ENCODE results near the gene ZMYND8. TPM values are rescaled to one million over a fixed set of nuclear protein-coding genes. Genes with fewer than 3 reads are reported as not detected.

Gene ZMYND8
- total RNA-seq, 1 donor from 2014 or later, result 40.1 TPM

GRCh38 chr20:47345214-47345613, 11.3 kb downstream of the ZMYND8 start:
- intact Hi-C loops (cut with micrococcal nuclease), result no loop called here

GRCh38 chr20:47343007-47343472, 13.5 kb downstream of the ZMYND8 start:
- intact Hi-C loops (cut with micrococcal nuclease), result no loop called here
- ATAC-seq (no peak), DNase-seq (no peak)

More at GRCh38 chr20:47345214-47345613, 11.3 kb downstream of the ZMYND8 start:
- DNase-seq (no peak), ATAC-seq (no peak)

- intact Hi-C loops (cut with micrococcal nuclease), result no loop called here
Observed at GRCh38 chr20:47338131-47338628, 18.3 kb downstream of the ZMYND8 start.

GRCh38 chr20:47337413-47337812, 19.1 kb downstream of the ZMYND8 start:
- intact Hi-C loops (cut with micrococcal nuclease), result no loop called here
- DNase-seq (no peak), ATAC-seq (no peak)

More at GRCh38 chr20:47338131-47338628, 18.3 kb downstream of the ZMYND8 start:
- ATAC-seq (peak; percentile 26), DNase-seq (peak; percentile 56)

- ATAC-seq (peak; percentile 54), DNase-seq (peak; percentile 44)
- intact Hi-C loops (cut with micrococcal nuclease), result no loop called here
Observed at GRCh38 chr20:47336129-47336754, 20.3 kb downstream of the ZMYND8 start.

GRCh38 chr20:47335251-47336128, 21.0 kb downstream of the ZMYND8 start:
- ATAC-seq, result peak; percentile 5
- DNase-seq, result no peak
- intact Hi-C loops (cut with micrococcal nuclease), result no loop called here

- no peak for DNase-seq
- ATAC-seq, result peak; percentile 66
- intact Hi-C loops (cut with micrococcal nuclease), result no loop called here
Observed at GRCh38 chr20:47334022-47334551, 22.4 kb downstream of the ZMYND8 start.

- DNase-seq, result no peak
- ATAC-seq, result no peak
- intact Hi-C loops (cut with micrococcal nuclease), result no loop called here
Observed at GRCh38 chr20:47332381-47333206, 23.9 kb downstream of the ZMYND8 start.

- intact Hi-C loops (cut with micrococcal nuclease), result no loop called here
- ATAC-seq, result no peak
Observed at GRCh38 chr20:47330933-47331708, 25.4 kb downstream of the ZMYND8 start.

GRCh38 chr20:47330071-47330470, 26.4 kb downstream of the ZMYND8 start:
- no peak for DNase-seq
- ATAC-seq, result no peak
- intact Hi-C loops (cut with micrococcal nuclease), result no loop called here

More at GRCh38 chr20:47330933-47331708, 25.4 kb downstream of the ZMYND8 start:
- DNase-seq, result no peak

GRCh38 chr20:47328129-47328528, 28.4 kb downstream of the ZMYND8 start:
- ATAC-seq (no peak), DNase-seq (no peak)
- intact Hi-C loops (cut with micrococcal nuclease), result no loop called here

GRCh38 chr20:47327711-47328110, 28.8 kb downstream of the ZMYND8 start:
- ATAC-seq, result no peak
- intact Hi-C loops (cut with micrococcal nuclease), result no loop called here
- no peak for DNase-seq

- no peak for DNase-seq
- ATAC-seq, result no peak
- intact Hi-C loops (cut with micrococcal nuclease), result no loop called here
Observed at GRCh38 chr20:47326658-47327268, 29.7 kb downstream of the ZMYND8 start.

GRCh38 chr20:47325242-47325641, 31.3 kb downstream of the ZMYND8 start:
- DNase-seq (no peak), ATAC-seq (no peak)
- intact Hi-C loops (cut with micrococcal nuclease), result no loop called here

- no peak for ATAC-seq
- no peak for DNase-seq
- intact Hi-C loops (cut with micrococcal nuclease), result no loop called here
Observed at GRCh38 chr20:47320990-47321805, 35.3 kb downstream of the ZMYND8 start.

GRCh38 chr20:47319517-47320252, 36.8 kb downstream of the ZMYND8 start:
- intact Hi-C loops (cut with micrococcal nuclease), result loop anchor here (5.0 kb wide), 1 partner anchor 38 kb away; the partner anchor contains the start of gene ZMYND8
- DNase-seq (peak; percentile 44), ATAC-seq (peak; percentile 7)

Data from left ventricle myocardium superior (tissue), 1 donor.